Stimulated activated CD4-positive, alpha-beta T cell treated with anti-CD3 and anti-CD28 coated beads, Interleukin-1b, Interleukin-23, amount 100 ng/mL, for 4 hours (primary cell): ENCODE data around the gene PLBD2.
"Not testable (repeated sequence)": the region's sequence is repeated elsewhere in the genome, so short reads cannot be mapped to it uniquely, and the experiment has no call there.

ENCODE experiments used
- DNase-seq, 2 donors: peaks; one replicate each; pipeline ENCODE4 v3.0.0-alpha.2; 2020; ENCODE audit warnings: low read depth in 2 of 2

Gene PLBD2

DNA sequence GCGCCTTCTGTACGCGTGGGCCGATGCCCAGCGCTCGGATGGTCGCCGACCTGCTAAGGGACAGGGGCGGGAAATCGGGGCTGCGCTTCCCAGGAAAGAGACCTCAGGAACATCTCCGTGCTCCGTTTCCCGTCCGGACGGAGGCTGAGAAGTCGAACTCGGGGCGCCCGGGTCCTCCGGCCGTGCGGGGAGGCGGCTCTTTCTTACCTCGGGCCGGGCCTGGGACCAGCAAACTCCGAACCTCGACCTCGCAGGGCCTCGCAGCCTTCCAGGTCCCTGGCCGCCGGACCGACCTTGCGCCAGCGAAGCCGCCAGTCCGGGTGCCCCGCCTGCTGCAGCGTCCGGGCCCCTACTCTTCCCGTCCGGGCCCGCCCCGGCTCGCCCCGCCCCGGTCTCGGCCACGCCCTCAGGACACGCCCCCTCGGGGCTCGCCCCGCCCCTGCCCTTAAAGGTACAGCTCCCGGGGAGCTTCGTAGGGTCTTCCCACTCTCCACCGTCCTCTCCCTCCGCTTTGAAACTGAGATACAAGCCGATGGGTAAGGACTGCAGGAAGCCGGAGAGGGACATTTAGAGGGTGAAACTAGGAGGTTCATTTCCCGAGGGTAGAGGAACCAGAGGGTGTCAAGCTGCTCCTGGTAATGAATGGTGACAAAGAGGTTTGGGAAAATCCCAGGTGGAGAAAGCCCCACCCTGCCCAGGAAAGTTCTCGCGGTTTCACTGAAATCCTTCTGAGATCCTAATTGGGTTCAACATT lies 23.4 kb upstream of the PLBD2 start, which contains the start of gene SLC8B1:
Gene SLC8B1, minus strand, starts transcription at position 324 of the 754 bp plus-strand sequence. CDS start 2,231 bp downstream, outside the sequence.
- peak; percentile 88 to 91 for DNase-seq

DNA sequence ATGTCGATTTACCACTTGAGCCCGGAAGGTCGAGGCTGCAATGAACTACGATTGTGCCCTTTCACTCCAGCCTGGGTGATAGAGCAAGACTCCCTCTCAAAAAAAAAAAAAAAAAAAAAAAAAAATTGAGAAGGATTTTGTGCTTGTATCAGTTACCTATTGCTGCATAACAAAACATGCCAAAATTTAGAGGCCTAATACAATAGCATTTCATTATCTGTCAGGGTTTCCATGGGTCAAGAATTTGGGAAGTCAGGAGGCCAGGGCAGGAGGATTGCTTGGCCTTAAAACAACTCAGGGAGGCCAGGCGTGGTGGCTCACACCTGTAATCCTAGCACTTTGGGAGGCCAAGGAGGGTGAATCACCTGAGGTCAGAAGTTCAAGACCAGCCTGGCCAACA lies 18.8 kb upstream of the PLBD2 start:
- no peak for DNase-seq

DNA sequence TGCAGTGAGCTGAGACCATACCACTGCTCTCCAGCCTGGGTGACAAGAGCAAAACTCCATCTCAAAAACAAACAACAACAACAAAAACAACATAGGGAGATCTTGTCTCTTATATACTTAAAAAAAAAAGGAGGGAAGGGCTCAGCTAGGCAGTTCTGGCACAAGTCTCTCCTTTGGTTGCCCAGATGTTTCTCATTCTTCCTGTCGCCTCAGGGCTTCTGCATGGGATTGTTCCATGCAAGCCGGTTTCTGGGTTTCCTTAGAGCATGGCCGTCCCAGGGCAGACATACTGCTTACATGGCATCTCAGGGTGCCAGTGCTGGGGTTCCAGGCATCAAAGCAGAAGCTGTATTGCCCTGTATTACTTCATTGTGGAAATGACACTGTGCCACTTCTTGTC lies 18.3 kb upstream of the PLBD2 start:
- no peak for DNase-seq

DNA sequence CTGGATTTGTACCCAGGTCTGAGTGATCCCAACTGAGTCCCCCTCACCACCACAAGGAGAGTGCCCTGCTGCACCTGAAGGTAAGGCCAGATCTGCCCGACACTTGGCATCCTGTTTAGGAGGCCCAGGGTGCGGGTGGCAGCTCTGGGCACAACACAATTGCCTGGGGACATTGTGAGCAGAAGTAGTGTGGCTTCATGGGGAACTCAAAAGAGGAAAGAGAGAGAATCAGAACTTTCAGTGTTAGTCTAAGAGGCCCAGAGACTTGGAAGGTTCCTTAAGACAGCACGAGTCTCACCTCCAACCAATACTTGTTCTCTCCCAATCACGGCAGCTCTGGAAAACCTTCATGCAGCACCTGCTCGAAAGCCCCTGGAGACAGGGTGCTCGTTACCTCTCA lies 16.9 kb upstream of the PLBD2 start:
- no peak for DNase-seq

DNA sequence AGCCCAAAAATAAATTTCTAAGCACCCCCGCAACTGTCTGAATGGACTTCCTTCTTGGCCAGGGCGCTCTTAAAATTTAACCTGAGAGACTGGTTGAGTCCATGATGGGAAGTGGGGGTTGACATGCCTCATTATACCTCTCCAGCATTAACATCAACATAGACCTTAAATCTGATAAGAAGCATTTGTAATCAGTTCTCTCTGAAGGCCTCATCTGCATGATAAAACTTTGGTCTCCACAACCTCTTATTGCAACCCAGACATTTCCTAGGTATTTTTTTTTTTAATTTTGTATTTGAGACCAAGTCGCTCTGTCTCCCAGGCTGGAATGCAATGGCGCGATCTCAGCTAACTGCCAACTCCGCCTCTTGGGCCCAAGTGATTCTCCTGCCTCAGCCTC lies 13.1 kb upstream of the PLBD2 start:
- no peak for DNase-seq

DNA sequence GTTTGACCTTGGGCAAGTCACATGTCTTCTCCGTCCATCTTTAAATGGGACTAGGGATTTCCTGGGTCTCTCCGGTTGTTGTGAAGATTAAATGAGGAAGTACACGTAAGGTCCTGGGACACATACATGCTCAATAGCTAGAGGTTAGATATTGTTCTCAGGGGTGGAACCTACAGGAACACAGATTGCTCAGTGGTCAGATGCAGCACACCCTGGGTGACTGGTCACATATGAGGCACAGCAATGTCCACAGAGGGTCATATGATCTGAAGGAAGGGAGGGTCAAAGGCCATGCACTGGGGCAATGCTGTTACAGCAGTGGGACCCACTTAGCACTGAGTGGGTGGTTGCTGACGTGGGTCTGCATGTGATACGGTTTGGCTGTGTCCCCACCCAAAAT lies 12.0 kb upstream of the PLBD2 start:
- DNase-seq: no peak

DNA sequence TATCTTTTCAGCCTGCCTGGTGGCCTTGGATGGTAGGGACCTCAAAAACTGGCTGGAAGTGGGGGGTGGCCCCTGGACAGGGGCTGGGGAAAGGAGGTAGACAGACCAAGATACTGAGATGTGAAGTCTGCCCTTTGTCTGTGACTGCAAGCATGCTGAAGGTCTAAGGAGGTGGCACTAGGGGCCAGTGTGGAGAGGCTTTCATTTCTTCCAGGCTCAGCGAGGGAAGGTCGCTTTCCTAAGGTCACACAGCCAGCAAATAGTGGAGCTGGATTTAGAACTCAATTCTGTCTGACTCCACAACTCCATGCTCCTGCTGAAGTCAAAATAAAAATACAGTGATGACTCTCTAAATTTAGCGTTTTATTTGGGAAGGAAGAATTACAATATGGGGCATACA lies 11.3 kb upstream of the PLBD2 start:
- DNase-seq: no peak

DNA sequence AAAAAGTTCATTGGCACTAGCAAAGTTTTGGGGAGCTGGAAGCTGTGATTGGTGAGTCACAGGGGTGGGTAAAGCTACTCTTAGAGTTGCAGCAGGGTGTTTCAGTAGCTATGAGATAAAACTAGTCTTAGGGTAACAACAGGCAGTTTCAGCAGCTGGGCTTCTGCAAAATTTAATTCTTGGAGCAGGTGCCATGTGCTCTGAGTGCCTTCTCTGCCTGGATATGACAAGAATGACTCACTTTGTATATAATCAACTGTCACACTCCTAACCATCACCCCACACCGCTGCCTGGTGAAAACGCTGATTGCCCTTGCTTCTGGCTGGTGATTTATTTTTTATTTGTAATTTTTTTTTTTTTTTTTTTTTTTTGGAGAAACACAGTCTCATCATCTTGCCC lies 10.5 kb upstream of the PLBD2 start:
- no peak for DNase-seq

DNA sequence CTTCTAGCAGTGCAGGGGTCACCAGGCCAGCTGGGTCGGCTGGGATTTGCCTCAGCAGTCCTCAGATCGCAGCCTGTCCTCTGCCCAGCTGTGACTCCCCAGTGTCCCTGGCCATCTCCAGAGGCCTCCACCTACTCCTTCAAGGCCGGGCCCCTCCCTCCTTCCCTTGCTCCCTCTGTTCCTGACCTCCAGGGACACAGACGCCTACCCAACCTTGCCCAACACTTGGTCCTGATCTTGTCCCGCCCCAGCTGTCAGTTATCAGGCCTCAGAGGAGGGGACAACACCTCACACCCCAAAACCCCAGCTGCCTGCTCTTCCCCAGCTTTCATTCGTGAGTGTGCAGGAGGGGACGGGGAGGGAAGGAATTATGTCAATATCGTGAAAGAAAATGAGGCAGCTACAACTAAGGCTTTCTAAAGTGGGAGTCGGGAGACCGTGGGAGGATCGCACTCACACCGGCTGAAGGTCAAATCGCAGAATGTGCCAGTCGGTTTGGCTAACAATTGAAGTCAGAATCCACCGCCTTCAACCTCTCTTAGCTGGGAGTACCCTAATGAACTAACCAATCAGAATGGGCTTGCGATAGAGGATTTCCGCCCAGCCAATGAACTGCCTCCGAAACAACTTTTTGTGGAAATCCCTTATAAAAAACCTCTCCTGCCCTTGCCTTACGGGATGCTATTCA lies 9.4 kb upstream of the PLBD2 start:
- no peak for DNase-seq

DNA sequence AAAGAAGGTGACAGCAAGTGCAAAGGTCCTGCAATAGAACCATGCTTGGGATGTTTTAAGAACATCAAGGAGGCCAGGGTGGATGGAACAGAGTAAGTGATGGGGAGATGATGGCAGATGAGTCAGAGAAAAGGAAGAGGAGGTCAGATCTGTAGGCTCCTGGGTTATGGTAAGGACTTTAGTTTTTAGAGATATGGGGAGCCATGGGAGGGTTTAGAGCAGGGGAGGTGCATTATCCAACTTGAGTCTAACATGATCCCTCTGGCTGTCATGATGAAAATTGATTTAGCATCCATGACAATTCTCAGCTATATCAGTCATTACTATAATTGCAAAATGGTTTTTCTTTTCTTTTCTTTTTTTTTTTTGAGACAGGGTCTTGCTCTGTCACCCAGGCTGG lies 7.3 kb upstream of the PLBD2 start:
- no peak for DNase-seq

DNA sequence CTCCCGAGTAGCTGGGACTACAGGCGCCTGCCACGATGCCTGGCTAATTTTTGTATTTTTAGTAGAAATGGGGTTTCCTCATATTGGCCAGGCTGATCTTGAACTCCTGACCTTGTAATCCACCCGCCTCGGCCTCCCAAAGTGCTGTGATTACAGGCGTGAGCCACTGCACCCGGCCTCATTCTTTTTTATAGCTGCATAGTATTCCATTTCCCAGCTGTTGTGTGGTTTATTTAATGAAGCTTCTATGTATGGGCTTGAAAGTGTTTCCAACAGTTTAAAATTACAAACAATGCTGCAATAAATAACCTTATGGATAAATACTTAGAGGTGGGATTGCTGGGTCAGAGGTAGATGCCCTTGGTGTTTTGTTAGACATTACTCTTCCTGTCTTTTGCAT lies 4.2 kb upstream of the PLBD2 start:
- not testable (repeated sequence) for DNase-seq

DNA sequence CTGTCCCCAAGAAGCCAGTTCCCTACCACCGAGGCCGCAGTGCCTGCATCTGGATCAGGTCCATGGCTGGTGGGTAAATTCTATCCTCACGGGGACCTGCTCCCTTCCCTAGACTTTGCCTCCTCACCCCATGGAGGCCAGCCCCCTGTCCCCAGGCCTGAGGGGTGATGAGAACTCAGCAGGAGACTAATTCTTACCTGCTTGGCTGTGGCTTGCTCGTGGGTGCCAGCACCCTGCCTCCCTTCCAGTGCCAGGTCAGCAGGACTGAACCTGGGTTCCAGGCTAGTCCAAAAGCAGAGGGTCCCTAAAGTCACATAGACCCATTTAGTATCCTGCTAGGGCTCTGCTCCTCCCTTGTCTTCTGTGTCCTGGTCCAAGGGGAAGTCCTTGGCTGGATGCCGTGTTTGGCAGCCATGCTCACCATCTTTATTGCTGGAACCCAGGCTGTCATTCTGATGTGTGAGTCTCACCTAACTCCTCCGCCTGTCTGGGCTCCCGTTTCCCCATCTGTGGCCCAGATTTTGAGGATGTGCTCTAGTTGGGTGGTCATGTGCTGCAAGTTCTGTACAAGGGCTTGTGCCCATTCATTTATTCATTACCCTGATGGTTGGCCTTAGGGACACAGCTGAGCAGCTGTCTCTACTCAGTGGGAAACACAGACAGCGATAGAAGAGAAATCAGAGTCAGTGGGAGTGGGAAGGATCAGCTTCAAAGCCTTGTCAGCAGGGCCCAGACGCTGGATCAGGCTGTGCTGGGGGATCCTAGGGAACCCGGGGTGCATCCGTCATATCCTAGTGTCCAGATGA lies 949 bp downstream of the PLBD2 start:
- no peak for DNase-seq

DNA sequence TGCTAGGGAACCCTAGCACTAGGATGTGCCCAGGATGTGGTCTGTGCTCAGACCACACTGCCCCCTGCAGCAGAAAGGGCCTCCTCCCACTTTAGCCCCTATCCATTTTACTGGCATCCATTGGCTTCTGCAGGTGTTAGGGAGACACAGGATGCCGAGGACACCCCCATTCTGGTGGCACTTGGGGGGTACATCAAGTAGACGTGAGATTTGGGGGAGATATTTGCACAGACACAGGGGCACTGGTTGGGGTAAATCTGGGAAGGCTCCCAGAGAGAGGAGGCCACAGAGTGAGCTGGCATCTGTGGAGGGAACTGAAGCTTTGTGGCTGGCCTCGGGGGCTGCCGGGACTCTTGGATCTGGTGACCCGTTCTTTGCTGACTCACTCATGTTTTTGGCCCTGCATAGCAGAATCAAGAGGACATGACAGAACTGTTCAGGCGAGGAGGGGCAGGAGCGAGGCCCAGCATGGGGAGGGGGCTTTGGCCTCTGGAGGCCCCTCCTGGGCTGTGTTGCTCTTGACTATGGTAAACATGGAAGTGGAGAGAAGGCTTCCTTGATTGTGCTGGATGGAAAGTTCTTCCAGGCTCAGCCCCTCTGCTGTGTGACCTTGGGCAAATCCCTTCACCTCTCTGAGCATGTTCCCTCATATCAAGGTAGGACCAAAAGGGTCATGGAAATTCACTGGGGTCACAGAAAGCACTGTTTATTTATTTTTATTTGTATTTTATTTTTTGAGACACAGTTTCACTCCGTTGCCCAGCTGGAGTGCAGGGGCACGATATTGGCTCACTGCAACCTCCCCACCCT lies 1.8 kb downstream of the PLBD2 start:
- no peak for DNase-seq

DNA sequence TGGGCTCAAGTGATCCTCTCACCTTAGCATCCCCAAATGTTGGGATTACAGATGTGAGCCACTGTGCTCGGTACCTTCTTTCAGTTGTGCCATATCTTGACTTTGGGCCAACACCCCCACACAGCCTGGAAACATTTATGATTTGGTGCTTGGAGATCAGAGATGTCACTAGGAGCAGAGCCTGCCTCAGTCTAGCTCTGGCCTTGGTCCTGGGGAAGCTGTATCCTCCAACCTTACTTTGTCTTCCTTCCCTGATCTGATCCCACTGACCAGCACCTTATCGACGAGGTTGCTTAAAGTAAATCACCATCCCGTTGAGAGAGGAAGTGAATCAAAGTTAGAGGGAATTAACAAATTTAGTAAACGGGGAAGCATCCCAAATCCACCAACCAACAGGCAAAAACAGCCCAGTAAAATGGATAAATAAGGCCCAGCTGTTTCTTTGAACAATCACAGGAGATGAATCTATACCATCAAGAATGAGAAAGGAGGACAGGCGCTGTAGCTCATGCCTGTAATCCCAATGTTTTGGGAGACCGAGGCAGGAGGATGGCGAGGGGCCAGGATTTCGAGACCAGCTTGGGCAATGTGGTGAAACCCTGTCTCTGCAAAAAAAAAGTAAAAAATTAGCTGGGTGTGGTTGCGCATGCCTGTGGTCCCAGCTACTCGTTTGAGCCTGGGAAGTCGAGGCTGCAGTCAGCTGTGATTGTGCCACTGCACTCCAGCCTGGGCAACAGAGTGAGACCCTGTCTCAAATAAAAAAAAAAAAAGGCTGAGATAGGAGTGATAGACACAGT lies 3.4 kb downstream of the PLBD2 start:
- DNase-seq: no peak

DNA sequence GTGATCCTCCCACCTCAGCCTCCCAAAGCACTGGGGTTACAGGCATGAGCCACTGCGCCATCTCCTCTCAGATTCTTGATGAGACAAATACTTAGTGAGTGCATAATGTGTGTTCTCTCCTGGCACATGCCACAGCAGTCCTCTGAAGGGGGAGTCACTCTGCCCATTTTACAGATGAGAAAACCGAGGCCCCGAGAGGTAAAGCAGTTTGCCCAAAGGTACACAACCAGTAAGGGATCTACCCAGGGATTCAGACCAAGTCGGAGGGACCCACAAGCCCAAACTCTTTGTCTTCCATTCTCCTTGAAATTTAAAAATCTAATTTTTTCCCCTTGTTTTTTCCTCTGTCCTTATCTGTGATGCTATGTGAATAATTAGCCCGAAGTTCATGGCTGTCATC lies 6.3 kb downstream of the PLBD2 start:
- DNase-seq: no peak

DNA sequence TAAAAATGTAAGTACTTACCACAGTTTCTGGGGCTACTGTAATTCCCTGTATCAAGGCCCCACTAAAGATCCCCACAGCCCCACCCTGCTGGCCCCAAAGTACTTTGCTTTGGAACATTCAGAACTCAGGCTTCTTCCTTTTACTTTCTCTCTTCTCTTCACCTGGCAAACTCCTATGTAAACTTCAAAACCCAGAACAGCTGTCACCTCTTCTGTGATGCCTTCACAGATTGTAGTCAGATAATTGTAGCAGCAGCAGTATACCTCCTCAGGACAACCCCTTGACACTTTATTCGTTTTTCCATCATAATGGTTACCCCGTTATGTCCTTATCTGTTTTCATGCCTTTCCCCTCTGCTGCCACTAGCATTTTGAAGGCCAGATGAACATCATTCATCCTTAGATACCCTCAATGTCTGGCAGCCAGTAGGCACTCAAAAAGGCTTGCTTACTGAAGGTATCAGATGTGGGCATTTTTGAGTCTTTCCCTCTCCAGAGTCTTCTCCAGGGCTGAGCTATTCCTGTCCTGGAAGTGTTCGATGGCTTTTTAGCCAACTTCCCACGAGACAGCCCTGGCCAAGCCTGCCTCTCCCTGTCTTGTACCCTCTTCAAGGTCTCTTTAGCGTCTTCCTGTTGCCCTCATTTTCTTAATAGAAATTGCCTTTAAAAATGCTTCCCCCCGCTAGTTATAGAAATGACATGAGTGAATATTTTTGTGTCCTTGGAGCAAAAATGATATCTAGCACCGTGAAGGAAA lies 7.4 kb downstream of the PLBD2 start:
- DNase-seq: no peak

DNA sequence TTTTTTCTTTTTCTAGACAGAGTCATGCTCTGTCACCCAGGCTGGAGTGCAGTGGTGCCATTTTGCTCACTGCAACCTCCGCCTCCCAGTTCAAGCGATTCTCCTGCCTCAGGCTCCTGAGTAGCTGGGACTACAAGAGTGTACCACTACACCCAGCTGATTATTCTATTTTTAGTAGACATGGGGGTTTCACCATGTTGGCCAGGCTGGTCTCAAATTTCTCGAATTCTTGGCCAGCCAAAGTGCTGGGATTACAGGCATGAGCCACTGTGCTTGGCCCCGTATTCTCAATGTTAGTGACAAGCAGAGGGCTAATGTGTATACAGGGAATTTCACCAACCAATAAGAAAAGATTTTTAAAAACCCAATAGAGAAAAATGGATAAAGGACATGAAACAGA lies 8.4 kb downstream of the PLBD2 start:
- no peak for DNase-seq

DNA sequence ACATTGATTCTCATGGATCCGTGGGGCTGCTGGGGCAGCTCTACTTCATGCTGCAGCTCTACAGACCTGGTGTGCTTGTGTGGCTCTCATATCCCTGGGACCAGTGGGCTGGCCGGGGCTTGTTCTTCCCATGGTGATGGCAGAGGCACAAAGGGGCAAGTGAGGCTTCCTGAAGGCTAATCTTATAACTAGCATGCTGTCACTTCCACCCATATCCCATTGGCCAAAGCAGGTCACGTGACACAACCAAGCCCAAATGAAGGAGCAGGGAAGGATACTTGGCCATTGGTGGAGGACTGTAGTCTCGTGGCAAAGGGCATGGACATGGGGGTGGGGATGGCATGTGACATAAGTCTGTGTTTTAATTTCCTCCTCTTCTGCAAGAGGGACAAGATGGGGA lies 9.9 kb downstream of the PLBD2 start:
- no peak for DNase-seq

DNA sequence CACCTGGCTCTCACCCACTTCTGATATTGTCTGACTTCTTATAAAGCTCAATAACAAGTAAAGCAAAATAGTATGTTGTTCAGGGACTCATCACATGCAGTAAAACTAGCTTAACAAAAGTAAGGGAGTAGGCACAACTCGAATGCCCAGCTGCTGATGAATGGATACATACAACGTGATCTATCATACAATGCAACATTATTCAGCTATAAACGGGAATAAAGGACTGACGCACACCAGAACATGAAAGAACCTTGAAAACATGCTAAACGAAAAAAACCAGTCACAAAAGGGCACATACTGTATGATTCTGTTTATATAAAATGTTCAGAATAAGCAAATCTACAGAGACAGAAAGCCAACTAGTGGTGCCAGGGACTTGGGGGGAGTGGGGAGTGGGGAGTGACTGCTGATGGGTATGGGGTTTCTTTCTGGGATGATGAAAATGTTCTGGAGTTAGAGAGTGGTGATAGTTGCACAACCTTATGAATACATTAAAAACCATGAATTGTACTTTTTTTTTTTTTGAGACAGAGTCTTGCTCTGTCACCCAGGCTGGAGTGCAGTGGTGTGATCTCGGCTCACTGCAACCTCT lies 11.1 kb downstream of the PLBD2 start:
- no peak for DNase-seq
